GF-D8 (cell line): ENCODE measurements around the gene SET.
"Not testable (repeated sequence)": the region's sequence is repeated elsewhere in the genome, so short reads cannot be mapped to it uniquely, and the experiment has no call there.

Source experiments
- DNase-seq: peaks from one replicate; lab custom pipeline; 2025; lab: John Stamatoyannopoulos, UW

SET gene

GRCh38 chr9:128687453-128687852 lies 1.6 kb upstream of the SET start:
- DNase-seq, result no peak

- no peak for DNase-seq
These were observed 312 bp downstream of the SET start for GRCh38 chr9:128689293-128689774.

GRCh38 chr9:128689820-128690683 lies 1.0 kb downstream of the SET start:
- no peak for DNase-seq

- no peak for DNase-seq
These were observed 1.6 kb downstream of the SET start for GRCh38 chr9:128690684-128691034.

- DNase-seq, result not testable (repeated sequence)
These were observed 4.7 kb downstream of the SET start for GRCh38 chr9:128693738-128694137.

GRCh38 chr9:128694344-128694743 lies 5.3 kb downstream of the SET start:
- no peak for DNase-seq

GRCh38 chr9:128696923-128697707 lies 8.1 kb downstream of the SET start:
- no peak for DNase-seq

- DNase-seq, result not testable (repeated sequence)
These were observed 10.2 kb downstream of the SET start for GRCh38 chr9:128699096-128699795.

- no peak for DNase-seq
These were observed 12.3 kb downstream of the SET start for GRCh38 chr9:128701227-128701854.

GRCh38 chr9:128702445-128702948 lies 13.5 kb downstream of the SET start, which contains the start of gene PKN3:
PKN3 (plus strand) TSS chr9:128702503; CDS start chr9:128702916, 413 bp downstream.
- DNase-seq, result peak; percentile 45

GRCh38 chr9:128702949-128703615 lies 14.1 kb downstream of the SET start:
- DNase-seq, result no peak

- no peak for DNase-seq
These were observed 14.8 kb downstream of the SET start for GRCh38 chr9:128703616-128704355.

- no peak for DNase-seq
These were observed 15.3 kb downstream of the SET start for GRCh38 chr9:128704356-128704670.

- no peak for DNase-seq
These were observed 16.3 kb downstream of the SET start for GRCh38 chr9:128705051-128705965.

GRCh38 chr9:128706045-128706444 lies 17.0 kb downstream of the SET start:
- DNase-seq, result no peak

GRCh38 chr9:128706671-128707381 lies 17.8 kb downstream of the SET start:
- no peak for DNase-seq

- no peak for DNase-seq
These were observed 18.4 kb downstream of the SET start for GRCh38 chr9:128707446-128707845.

- no peak for DNase-seq
These were observed 23.7 kb downstream of the SET start for GRCh38 chr9:128712451-128713410.
